Iris pigment epithelial cell (primary cell): ENCODE measurements around the gene AKAP10.
"Not testable (repeated sequence)": the region's sequence is repeated elsewhere in the genome, so short reads cannot be mapped to it uniquely, and the experiment has no call there.

Source experiments
- DNase-seq: peaks from one replicate; pipeline ENCODE4 v3.0.0-alpha.2; 2011; ENCODE audit warnings: low read depth

The AKAP10 gene

GRCh38 chr17:19978805-19979211 is 1.2 kb upstream of the AKAP10 start:
- no peak for DNase-seq

- no peak for DNase-seq
Measured at GRCh38 chr17:19978209-19978802, 678 bp upstream of the AKAP10 start.

GRCh38 chr17:19975601-19976000 is 2.0 kb downstream of the AKAP10 start:
- DNase-seq, result no peak

- DNase-seq, result no peak
Measured at GRCh38 chr17:19973156-19973555, 4.5 kb downstream of the AKAP10 start.

GRCh38 chr17:19962954-19963353 is 14.7 kb downstream of the AKAP10 start:
- not testable (repeated sequence) for DNase-seq

- peak; percentile 93 for DNase-seq
Measured at GRCh38 chr17:19958023-19958422, 19.6 kb downstream of the AKAP10 start.

GRCh38 chr17:19955099-19955498 is 22.5 kb downstream of the AKAP10 start:
- DNase-seq, result no peak

- DNase-seq, result not testable (repeated sequence)
Measured at GRCh38 chr17:19951411-19951810, 26.2 kb downstream of the AKAP10 start.

- not testable (repeated sequence) for DNase-seq
Measured at GRCh38 chr17:19950624-19951195, 26.9 kb downstream of the AKAP10 start.

GRCh38 chr17:19948116-19948943 is 29.3 kb downstream of the AKAP10 start:
- DNase-seq, result peak; percentile 25

GRCh38 chr17:19946921-19947320 is 30.7 kb downstream of the AKAP10 start:
- DNase-seq, result no peak

- DNase-seq, result no peak
Measured at GRCh38 chr17:19945009-19945626, 32.5 kb downstream of the AKAP10 start.

GRCh38 chr17:19943599-19943998 is 34.0 kb downstream of the AKAP10 start:
- no peak for DNase-seq

- DNase-seq, result no peak
Measured at GRCh38 chr17:19943026-19943425, 34.6 kb downstream of the AKAP10 start.

GRCh38 chr17:19940722-19941464 is 36.7 kb downstream of the AKAP10 start:
- DNase-seq, result peak; percentile 71

GRCh38 chr17:19939993-19940721 is 37.5 kb downstream of the AKAP10 start:
- DNase-seq, result no peak

- DNase-seq, result no peak
Measured at GRCh38 chr17:19938736-19939135, 38.9 kb downstream of the AKAP10 start.

- DNase-seq, result peak; percentile 54
Measured at GRCh38 chr17:19937522-19937921, 40.1 kb downstream of the AKAP10 start.

GRCh38 chr17:19935169-19935568 is 42.5 kb downstream of the AKAP10 start:
- DNase-seq, result peak; percentile 79

GRCh38 chr17:19933628-19934027 is 44.0 kb downstream of the AKAP10 start:
- DNase-seq, result no peak

GRCh38 chr17:19933221-19933620 is 44.4 kb downstream of the AKAP10 start:
- DNase-seq, result peak; percentile 62
